Measurements from ENCODE around the gene CLECL1.

DNA sequence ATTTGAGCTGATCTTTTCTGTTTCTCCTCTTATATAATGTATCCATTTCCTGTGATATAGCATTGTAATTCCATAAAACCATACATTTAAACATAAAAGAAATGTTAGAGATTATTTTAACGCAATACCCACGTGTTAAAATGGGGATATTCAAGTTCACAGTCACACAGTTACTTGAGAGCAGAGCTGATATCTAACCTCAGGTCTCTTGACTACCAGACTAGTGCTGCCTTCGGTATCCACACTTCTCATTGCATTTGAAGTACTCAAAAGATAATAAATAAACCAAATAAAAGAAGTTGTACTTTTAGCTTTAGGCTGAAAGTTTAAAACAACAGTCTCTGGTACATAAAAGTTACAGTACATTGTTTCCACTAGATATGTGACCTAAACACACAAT lies 2.9 kb downstream of the CLECL1 start:
- TF ChIP-seq MXI1 (IDR thresholded peaks at IDR 0.05; ENCODE audit: low read depth, low read length) (no peak), RFX5 (IDR thresholded peaks at IDR 0.05; ENCODE audit: low read length) (no peak), SMC3 (IDR thresholded peaks at IDR 0.05; ENCODE audit: low read depth, low read length) (no peak), JUND (IDR thresholded peaks at IDR 0.05) (no peak), POLR2AphosphoS5 (IDR thresholded peaks at IDR 0.05; ENCODE audit: low read depth, low read length) (no peak), YY1 (IDR thresholded peaks at IDR 0.05; ENCODE audit: low read depth) (no peak), RXRA (IDR thresholded peaks at IDR 0.05; ENCODE audit: borderline replicate concordance, low read depth) (no peak), ELF1 (IDR thresholded peaks at IDR 0.05) (no peak), GABPA (IDR thresholded peaks at IDR 0.05; ENCODE audit: low read depth) (no peak)
- TF ChIP-seq, protein P1, sequence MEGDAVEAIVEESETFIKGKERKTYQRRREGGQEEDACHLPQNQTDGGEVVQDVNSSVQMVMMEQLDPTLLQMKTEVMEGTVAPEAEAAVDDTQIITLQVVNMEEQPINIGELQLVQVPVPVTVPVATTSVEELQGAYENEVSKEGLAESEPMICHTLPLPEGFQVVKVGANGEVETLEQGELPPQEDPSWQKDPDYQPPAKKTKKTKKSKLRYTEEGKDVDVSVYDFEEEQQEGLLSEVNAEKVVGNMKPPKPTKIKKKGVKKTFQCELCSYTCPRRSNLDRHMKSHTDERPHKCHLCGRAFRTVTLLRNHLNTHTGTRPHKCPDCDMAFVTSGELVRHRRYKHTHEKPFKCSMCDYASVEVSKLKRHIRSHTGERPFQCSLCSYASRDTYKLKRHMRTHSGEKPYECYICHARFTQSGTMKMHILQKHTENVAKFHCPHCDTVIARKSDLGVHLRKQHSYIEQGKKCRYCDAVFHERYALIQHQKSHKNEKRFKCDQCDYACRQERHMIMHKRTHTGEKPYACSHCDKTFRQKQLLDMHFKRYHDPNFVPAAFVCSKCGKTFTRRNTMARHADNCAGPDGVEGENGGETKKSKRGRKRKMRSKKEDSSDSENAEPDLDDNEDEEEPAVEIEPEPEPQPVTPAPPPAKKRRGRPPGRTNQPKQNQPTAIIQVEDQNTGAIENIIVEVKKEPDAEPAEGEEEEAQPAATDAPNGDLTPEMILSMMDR (IDR thresholded peaks at IDR 0.05): no peak
- TF ChIP-seq, protein P2, sequence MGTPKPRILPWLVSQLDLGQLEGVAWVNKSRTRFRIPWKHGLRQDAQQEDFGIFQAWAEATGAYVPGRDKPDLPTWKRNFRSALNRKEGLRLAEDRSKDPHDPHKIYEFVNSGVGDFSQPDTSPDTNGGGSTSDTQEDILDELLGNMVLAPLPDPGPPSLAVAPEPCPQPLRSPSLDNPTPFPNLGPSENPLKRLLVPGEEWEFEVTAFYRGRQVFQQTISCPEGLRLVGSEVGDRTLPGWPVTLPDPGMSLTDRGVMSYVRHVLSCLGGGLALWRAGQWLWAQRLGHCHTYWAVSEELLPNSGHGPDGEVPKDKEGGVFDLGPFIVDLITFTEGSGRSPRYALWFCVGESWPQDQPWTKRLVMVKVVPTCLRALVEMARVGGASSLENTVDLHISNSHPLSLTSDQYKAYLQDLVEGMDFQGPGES (IDR thresholded peaks at IDR 0.05; ENCODE audit: low read depth, low read length): no peak
- TF ChIP-seq, protein P3, sequence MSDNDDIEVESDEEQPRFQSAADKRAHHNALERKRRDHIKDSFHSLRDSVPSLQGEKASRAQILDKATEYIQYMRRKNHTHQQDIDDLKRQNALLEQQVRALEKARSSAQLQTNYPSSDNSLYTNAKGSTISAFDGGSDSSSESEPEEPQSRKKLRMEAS (IDR thresholded peaks at IDR 0.05; ENCODE audit: low read depth): no peak
- TF ChIP-seq, protein P4, sequence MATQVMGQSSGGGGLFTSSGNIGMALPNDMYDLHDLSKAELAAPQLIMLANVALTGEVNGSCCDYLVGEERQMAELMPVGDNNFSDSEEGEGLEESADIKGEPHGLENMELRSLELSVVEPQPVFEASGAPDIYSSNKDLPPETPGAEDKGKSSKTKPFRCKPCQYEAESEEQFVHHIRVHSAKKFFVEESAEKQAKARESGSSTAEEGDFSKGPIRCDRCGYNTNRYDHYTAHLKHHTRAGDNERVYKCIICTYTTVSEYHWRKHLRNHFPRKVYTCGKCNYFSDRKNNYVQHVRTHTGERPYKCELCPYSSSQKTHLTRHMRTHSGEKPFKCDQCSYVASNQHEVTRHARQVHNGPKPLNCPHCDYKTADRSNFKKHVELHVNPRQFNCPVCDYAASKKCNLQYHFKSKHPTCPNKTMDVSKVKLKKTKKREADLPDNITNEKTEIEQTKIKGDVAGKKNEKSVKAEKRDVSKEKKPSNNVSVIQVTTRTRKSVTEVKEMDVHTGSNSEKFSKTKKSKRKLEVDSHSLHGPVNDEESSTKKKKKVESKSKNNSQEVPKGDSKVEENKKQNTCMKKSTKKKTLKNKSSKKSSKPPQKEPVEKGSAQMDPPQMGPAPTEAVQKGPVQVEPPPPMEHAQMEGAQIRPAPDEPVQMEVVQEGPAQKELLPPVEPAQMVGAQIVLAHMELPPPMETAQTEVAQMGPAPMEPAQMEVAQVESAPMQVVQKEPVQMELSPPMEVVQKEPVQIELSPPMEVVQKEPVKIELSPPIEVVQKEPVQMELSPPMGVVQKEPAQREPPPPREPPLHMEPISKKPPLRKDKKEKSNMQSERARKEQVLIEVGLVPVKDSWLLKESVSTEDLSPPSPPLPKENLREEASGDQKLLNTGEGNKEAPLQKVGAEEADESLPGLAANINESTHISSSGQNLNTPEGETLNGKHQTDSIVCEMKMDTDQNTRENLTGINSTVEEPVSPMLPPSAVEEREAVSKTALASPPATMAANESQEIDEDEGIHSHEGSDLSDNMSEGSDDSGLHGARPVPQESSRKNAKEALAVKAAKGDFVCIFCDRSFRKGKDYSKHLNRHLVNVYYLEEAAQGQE (IDR thresholded peaks at IDR 0.05; ENCODE audit: low read depth, low read length): no peak

All from SK-N-SH (cell line).